Bronchial epithelial cell (primary cell): ENCODE results near the gene SLC25A22. TPM values are rescaled to one million over a fixed set of nuclear protein-coding genes. Genes with fewer than 3 reads are reported as not detected.

Experiments used
- DNase-seq: peaks from one replicate; pipeline ENCODE4 v3.0.0-alpha.2; 2010; ENCODE audit warnings: low read depth
- FAIRE-seq: peaks from 2 replicates; lab custom pipeline; 2011; peaks lifted over from hg19 to GRCh38; lab: Jason Lieb, UNC
- H3K27me3 ChIP-seq: 2 replicates; pipeline ENCODE4 v1.5.1; 2011; ENCODE audit warnings: low read length; ENCODE audit not compliant: control insufficient read depth, insufficient read depth
- H3K36me3 ChIP-seq: 2 replicates; pipeline ENCODE4 v1.5.1; 2011; ENCODE audit warnings: low read length; ENCODE audit not compliant: control insufficient read depth, insufficient read depth
- H3K4me3 ChIP-seq: 2 replicates; pipeline ENCODE4 v1.5.1; 2011; ENCODE audit warnings: mild to moderate bottlenecking, low read depth, low read length, control low read depth
- CTCF ChIP-seq: IDR thresholded peaks from 2 replicates; pipeline ENCODE4 v1.5.1; 2011; ENCODE audit warnings: mild to moderate bottlenecking, moderate library complexity, low read length, control low read depth, inconsistent platforms; ENCODE audit not compliant: insufficient read depth, severe bottlenecking
- total RNA-seq: library from RNA; depleted of rRNA; stranded (reverse); fragments of >200 nt; gene quantifications from 2 replicates; pipeline ENCODE4 v1.2.1, GENCODE V29; 2014

The SLC25A22 gene
- total RNA-seq, 1 donor from 2014 or later = 5.3 TPM

GRCh38 chr11:825366-826226, 27.5 kb upstream of the SLC25A22 start:
- peaks cover 18% of the 10 kb centered on the region for H3K36me3 ChIP-seq
- TF ChIP-seq CTCF = no peak
- H3K4me3 ChIP-seq = no peak overlapping the region
- DNase-seq (no peak), FAIRE-seq (no peak)
- peaks cover 2% of the 10 kb centered on the region for H3K27me3 ChIP-seq

- DNase-seq (no peak), FAIRE-seq (no peak)
- peaks cover 2% of the 10 kb centered on the region for H3K27me3 ChIP-seq
- no peak overlapping the region for H3K4me3 ChIP-seq
- H3K36me3 ChIP-seq = peaks cover 18% of the 10 kb centered on the region
- no peak for TF ChIP-seq CTCF
Observed at GRCh38 chr11:824942-825341, 26.9 kb upstream of the SLC25A22 start.

- FAIRE-seq = no peak
- Histone ChIP-seq H3K36me3 (peaks cover 18% of the 10 kb centered on the region), H3K4me3 (no peak overlapping the region), H3K27me3 (no peaks in the 10 kb centered on the region)
- DNase-seq = no peak
- TF ChIP-seq CTCF = no peak
Observed at GRCh38 chr11:824292-824880, 26.3 kb upstream of the SLC25A22 start.

GRCh38 chr11:823441-824291, 25.6 kb upstream of the SLC25A22 start:
- FAIRE-seq (no peak), DNase-seq (no peak)
- peaks cover 18% of the 10 kb centered on the region for H3K36me3 ChIP-seq
- no peak overlapping the region for H3K4me3 ChIP-seq
- no peaks in the 10 kb centered on the region for H3K27me3 ChIP-seq
- no peak for TF ChIP-seq CTCF

GRCh38 chr11:821512-822371, 23.7 kb upstream of the SLC25A22 start:
- no peak for TF ChIP-seq CTCF
- no peak overlapping the region for H3K4me3 ChIP-seq

More at GRCh38 chr11:821512-822371, 23.7 kb upstream of the SLC25A22 start:
- FAIRE-seq (no peak), DNase-seq (no peak)
- no peaks in the 10 kb centered on the region for H3K27me3 ChIP-seq
- peaks cover 18% of the 10 kb centered on the region for H3K36me3 ChIP-seq
